Measurements from ENCODE around the gene NDP.

The NDP gene, protein sequence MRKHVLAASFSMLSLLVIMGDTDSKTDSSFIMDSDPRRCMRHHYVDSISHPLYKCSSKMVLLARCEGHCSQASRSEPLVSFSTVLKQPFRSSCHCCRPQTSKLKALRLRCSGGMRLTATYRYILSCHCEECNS

DNA sequence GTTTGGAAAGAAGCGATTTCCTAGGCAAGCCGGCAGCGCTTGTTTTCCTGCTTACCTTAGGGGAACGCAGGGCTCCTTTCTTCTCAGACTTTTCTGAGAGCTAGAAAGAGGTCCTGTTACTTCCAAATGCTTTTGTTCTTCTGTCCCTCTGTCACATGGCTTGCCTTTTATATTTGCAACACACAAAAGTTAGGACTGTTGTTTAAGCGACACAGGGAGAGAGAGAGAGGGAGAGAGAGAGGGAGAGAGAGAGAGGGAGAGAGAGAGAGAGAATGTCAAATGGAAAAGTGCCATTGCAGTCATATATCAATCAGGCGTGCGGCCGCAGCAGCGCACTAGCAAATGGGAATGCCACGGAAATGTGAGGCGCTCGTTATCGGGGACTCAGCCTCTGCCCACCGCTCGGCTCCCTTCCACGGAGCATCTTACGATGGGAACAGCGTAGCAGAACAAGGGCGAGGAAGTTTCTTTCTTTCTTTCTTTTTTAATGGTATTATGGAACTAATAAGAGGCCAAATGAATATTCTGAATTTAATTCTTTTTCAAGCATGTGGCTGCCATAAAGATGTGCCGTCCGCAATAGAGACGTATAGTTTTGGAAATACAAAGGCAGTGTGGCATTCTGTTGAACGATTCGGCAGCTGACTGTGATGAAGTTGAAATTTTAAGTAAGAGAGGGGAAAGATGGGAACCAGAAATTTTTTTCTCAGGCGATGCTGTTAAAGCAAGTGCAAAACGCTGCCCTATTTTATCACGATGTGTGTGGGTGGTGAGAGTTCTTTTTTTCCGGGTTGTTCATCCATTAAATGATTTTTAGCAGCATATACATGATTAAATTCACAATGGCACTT, at the start of gene NDP:
TSS of gene NDP (minus strand) at position 142 of the 851 bp plus-strand sequence. CDS start 14,745 bp downstream, outside the sequence.
- no peak for DNase-seq

DNA sequence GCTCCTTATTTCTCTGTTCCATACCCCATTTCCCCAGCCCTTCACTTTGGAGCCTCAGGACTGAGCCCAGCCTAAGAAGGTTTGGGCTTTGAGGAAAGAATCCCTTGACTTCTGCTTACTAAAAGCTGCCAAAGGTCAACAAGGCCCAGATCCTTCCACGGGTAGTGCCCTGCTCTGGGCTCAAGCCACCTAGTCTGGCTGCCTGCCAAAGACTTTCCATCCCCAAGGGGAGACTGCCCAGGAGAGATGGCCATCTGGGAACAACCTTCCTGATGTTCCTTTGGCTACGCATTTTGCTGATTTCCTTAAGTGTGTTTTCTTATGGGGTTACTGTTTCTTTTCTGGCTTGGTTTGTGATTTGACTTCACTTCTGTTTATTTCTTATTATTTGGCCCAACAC, 49.8 kb upstream of the NDP start:
- no peak for DNase-seq

DNA sequence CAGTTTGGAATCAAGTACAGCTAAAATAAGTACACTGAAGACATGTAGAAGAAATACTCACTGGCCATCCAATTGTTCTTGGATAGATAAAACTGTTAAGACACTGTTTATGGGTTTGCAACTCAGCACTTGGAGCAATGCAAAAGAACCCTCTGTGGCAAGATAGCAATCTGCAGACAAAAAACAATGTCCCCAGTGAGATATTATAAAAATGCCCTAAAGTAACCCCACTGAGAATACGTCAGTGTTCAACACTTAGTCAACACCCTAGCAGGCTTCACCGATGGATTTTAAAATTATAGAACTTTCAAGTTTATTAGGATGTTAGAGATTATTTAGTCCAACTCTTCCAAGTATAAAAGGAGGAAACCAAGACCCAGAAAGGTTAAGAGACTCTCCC, 47.5 kb upstream of the NDP start:
- DNase-seq = no peak

- DNase-seq = no peak
Observed at GRCh38 chrX:44019911-44020310, 46.7 kb upstream of the NDP start.

GRCh38 chrX:44017676-44018075, 44.5 kb upstream of the NDP start:
- no peak for DNase-seq

DNA sequence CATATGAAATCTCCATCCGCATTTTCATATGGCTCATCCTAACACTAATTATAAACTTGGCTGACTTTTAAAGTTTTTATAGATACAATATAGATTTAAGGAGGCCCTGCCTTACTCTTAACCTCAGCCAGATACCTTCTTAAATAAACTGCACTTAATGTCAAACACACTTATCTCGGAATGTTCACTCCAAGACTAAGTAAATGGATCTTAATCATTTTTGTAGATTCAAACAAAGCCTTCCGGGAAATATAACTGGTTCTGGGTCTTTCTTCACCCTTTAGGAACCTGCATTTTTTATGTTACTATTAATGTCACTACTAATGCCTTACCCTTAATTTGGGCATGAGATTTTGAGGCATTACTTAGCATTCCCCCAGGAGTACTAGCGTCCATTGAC, 43.7 kb upstream of the NDP start:
- DNase-seq = no peak

DNA sequence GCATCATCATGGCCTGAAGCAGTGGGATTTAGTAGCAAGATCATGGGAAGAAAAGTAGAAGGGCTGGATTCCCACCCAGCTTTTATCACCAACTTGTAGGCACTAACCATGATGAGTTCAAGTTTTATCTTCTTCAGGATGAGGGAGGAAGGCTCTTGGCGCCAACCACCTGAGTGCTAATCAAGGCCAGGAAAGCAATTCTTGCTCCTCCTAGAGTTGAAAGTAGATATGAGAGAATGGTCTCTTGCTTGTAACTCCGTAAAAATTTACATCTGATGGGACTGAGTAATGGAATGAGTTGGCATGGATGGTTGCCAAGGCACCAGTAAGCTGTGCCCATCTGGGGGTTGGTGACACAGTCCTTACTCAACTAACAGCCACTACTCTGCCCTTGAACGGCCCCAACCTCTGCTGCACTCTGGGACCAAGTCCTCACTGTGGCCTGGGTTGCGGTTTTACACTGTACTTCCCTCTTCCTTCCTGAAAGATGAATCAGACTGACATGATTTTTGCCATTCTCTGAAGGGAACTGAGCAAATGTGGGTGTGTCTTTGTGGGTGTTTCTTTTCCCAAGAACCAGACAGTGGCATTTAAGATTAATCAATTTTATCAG, 39.4 kb upstream of the NDP start:
- no peak for DNase-seq

DNA sequence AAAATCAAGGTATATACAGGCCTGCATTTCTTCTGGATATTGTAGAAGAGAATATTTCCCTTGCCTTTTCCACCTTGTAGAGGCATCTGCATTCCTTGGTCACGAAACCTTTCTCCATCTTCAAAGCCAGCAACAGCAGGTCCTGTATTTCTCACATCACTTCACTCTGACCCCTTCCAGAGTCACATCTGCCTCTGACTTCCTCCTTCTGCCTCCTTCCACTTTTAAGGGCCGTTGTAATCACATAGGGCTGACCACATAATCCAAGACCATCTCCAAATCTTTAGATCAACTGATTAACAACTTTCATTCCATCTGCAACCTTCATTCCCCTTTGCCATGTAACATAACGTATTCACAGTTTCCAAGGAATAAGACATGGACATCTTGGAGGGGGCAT, 38.3 kb upstream of the NDP start:
- DNase-seq = no peak

- DNase-seq = no peak
Observed at GRCh38 chrX:44010626-44011025, 37.4 kb upstream of the NDP start.

- DNase-seq = no peak
Observed at GRCh38 chrX:44006081-44006480, 32.9 kb upstream of the NDP start.

DNA sequence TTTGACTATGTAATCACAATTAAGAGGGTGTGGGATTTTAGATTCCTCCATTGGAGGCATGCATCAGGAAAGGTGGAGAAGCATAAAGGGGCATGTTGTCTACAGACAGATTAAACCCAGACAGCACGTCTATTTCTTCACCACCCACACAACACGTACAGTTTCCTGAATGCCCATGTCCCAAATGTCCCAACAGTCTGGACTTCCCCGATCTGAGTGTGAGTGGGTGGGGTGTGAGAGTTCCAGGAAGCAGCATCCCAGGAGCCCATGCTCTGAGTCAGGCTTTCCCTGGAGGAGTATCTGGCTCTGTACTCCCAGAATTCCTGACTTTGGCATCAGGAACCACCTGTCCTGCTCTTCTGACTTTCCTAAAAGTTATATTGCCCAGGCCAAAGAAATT, 30.8 kb upstream of the NDP start:
- DNase-seq = no peak

- DNase-seq = no peak
Observed at GRCh38 chrX:44002567-44002966, 29.4 kb upstream of the NDP start.

GRCh38 chrX:43998374-43998773, 25.2 kb upstream of the NDP start:
- DNase-seq = no peak

GRCh38 chrX:43996491-43996890, 23.3 kb upstream of the NDP start:
- no peak for DNase-seq

DNA sequence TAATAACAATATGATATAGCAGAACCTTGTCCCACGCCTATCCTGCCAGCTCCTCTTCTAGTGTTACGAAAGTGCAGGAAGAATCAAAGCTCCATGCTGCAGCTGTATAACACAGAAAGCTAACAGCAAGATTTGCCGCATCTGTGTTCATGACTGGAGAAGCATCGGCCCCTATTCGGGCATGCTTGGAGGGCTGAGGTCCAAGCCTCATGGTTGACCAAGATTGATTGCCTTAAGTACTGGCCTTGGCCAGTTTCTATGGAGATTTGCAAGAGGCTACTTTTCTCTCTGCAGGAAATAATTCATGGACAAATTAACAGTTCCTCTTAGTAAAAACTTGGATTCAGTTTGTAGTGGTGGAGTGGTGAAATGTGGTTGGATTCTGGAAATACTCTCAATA, 12.9 kb upstream of the NDP start:
- DNase-seq = no peak

- no peak for DNase-seq
Observed at GRCh38 chrX:43985511-43985910, 12.3 kb upstream of the NDP start.

DNA sequence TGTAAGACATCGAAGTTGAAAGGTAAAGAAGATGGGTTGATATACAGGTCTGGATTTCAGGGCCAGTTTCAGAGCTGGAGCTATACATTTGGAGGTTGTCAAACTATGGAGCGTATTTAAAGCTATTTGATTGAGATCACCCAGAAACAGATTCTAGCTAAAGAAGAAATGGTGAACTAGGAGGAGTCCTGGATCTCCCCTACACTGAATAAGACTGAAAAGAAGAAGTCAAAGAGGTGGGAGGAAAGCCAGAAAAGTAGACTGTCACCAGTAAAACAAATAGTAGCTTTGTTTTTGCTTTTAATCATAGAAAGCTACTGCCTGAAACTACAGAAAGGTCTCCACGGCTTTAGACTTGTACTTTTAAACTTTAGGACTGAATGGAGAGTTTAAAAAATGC, 5.0 kb upstream of the NDP start:
- no peak for DNase-seq

- no peak for DNase-seq
Observed at GRCh38 chrX:43976205-43976604, 3.0 kb upstream of the NDP start.

GRCh38 chrX:43975796-43976195, 2.6 kb upstream of the NDP start:
- DNase-seq = no peak

DNA sequence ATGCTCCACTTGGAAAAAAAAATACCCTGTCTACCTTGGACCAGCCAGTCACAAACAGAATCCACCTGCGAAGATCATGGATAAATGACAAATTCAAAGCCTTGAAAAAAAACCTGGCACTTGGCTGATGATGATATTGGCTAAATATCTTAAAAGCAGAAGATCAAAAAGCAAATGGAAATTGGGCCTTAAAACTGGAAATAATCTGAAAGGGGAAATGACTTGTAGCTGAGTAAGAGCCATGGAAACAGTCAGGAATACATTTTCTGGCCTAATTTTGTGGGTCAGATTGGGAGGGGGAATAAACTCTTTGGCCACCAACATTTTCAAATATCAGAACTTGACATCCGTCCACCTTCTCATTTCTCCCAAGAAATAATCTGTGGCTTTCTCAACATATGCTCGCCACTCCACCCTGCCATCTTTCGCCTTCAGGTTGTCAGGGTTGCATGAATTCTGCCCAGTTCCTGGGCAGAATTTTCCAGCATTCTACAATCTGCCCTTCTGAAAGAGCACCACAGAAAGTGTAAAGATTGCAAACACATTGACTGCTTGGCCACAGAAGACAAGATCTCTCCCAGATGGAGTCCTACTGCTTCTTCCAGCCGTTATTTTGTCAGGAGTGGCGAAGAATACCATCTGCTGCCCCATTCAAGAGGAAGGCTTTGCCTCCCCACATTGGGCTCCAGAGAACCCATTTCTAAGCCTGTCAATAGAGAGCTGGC, 1.7 kb upstream of the NDP start:
- no peak for DNase-seq

DNA sequence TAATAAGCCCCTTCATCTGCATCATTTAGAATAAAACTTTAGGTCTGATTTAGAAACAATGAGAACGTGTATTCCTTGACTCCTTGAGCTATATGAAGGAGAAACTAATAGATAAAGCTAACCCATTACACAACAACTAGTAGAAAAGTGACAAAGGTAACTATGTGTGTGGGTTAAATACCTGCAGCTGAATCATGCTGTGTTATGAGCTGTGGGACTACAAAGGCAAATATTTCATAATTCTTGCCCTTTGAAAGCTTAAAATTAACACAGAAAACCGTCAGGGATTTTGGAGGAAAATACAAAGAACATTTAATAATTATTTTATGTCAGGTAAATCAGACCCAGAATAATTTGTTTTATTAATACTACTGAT, 898 bp upstream of the NDP start:
- no peak for DNase-seq

DNA sequence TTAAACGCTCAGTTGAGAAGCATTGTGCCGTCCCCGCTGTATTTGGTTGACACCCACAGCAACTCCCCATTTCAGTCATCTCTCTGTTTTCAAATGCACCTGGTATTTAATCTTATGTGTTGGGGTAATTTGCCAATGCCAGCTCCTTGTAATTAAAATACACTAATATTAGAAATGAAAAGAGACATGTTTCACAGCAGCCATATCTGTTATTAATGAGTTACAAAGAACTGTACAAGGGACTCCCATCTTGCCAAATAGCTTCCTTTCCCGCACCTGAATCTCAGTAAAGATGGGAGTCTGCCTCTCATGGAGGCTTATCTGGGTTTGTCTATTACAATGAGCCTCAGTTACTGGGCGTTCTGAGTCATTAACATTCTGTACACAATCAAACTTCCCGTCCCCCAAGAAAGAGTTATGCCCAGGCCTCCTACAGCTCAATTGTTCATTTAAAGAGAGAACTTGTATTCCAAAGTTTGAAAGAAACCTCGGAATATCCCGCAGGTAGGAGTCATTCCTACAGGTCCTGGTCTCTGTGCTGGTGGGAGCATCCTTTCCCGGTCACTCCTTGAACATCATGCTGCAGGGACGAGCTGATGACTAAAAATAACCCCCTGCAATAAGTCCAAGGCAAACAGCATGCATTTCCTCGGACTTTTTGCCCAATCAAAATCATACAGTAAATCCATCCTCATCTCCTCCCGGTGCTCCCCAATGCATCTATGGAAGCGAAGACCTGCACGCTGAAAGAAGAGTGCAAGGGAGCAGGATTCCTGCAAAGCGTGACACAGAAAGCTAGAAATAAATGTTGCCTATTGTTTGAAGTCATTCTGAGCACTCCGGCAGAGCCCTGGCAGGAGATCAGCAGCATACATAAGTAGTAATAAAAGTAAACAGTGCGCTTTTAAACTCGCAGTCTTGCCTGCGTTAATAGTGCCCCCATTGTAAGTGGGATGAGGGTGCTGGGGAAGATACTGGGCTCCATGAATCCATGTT, 926 bp downstream of the NDP start:
- no peak for DNase-seq

DNA sequence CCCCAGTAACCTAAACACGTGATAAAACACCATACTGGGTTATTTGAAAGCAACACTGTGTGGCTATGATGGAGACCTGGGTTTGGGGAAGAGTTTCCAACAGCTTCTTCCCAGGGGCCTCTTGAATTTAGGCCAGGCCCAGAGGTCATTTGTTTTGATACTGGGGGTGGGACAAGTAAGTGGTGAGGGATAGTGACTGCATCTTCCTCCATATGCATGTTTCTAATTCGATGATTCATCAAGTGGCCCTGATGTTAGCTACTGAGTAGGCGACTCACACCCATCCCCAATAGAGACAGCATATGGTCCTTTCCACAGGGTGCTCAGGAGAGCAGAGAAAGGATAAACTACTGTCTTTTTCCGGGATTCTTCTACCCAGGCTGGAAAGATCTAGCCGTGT, 2.7 kb downstream of the NDP start:
- DNase-seq = no peak

Measured in NCI-H2081 (cell line).